HepG2 (cell line): ENCODE results near the gene ING5. TPM values are rescaled to one million over a fixed set of nuclear protein-coding genes. Genes with fewer than 3 reads are reported as not detected.

Experiments
- ADNP ChIP-seq: sonication (generic); formaldehyde crosslinking; IDR thresholded peaks from 2 replicates; pipeline ENCODE4 v1.4.0; 2020; ENCODE audit warnings: missing genetic modification reagents
- BRCA1 ChIP-seq: sonication (generic); formaldehyde crosslinking; IDR thresholded peaks from 2 replicates; pipeline ENCODE4 v1.4.0; 2020; ENCODE audit warnings: missing genetic modification reagents
- FOSL1 ChIP-seq: sonication (generic); formaldehyde crosslinking; IDR thresholded peaks from 2 replicates; pipeline ENCODE4 v1.9.0; 2021; ENCODE audit warnings: missing genetic modification reagents, borderline replicate concordance
- HES4 ChIP-seq: sonication (generic); formaldehyde crosslinking; IDR thresholded peaks from 2 replicates; pipeline ENCODE4 v1.9.0; 2021; ENCODE audit warnings: mild to moderate bottlenecking, missing genetic modification reagents, borderline replicate concordance
- MAF1 ChIP-seq: sonication (generic); formaldehyde crosslinking; IDR thresholded peaks from 2 replicates; pipeline ENCODE4 v1.5.0; 2020; ENCODE audit warnings: missing genetic modification reagents, borderline replicate concordance
- NFE2L2 ChIP-seq: fragments of 150-350 bp; IDR thresholded peaks from 2 replicates; pipeline ENCODE4 v1.6.1; 2014; ENCODE audit warnings: low read length
- NFRKB ChIP-seq: fragments of 450-650 bp; IDR thresholded peaks from 2 replicates; pipeline ENCODE4 v1.6.1; 2017
- ONECUT2 ChIP-seq: sonication (generic); formaldehyde crosslinking; IDR thresholded peaks from 2 replicates; pipeline ENCODE4 v1.4.0; 2020; ENCODE audit warnings: missing genetic modification reagents
- PCBP2 ChIP-seq: fragments of 200-400 bp; formaldehyde crosslinking; optimal IDR thresholded peaks from 2 replicates; pipeline ENCODE3; 2018; ENCODE audit warnings: low read length, low read depth; ENCODE audit not compliant: poor library complexity, severe bottlenecking
- POGZ ChIP-seq: sonication (generic); formaldehyde crosslinking; IDR thresholded peaks from 2 replicates; pipeline ENCODE4 v1.4.0; 2020; ENCODE audit warnings: mild to moderate bottlenecking, missing genetic modification reagents
- ZBTB20 ChIP-seq: sonication (generic); formaldehyde crosslinking; IDR thresholded peaks from 2 replicates; pipeline ENCODE4 v1.8.1; 2023; ENCODE audit warnings: missing genetic modification reagents, low read depth, mild to moderate bottlenecking, borderline replicate concordance
- ZBTB42 ChIP-seq: sonication (generic); formaldehyde crosslinking; IDR thresholded peaks from 2 replicates; pipeline ENCODE4 v1.5.0; 2020; ENCODE audit warnings: mild to moderate bottlenecking, missing genetic modification reagents
- ZFAT ChIP-seq: sonication (generic); formaldehyde crosslinking; conservative IDR thresholded peaks from 2 replicates; pipeline ENCODE4 v1.8.1; 2023; ENCODE audit warnings: missing genetic modification reagents, inconsistent platforms
- ZNF251 ChIP-seq: sonication (generic); formaldehyde crosslinking; IDR thresholded peaks from 2 replicates; pipeline ENCODE4 v1.9.0; 2021; ENCODE audit warnings: mild to moderate bottlenecking, missing genetic modification reagents
- ZNF292 ChIP-seq: sonication (generic); formaldehyde crosslinking; IDR thresholded peaks from 2 replicates; pipeline ENCODE4 v1.8.1; 2022; ENCODE audit warnings: mild to moderate bottlenecking, low read depth, missing genetic modification reagents, borderline replicate concordance
- ZNF33A ChIP-seq: sonication (generic); formaldehyde crosslinking; IDR thresholded peaks from 2 replicates; pipeline ENCODE4 v1.5.1; 2020; ENCODE audit warnings: missing genetic modification reagents, mild to moderate bottlenecking, moderate library complexity, borderline replicate concordance
- ZNF547 ChIP-seq: sonication (generic); formaldehyde crosslinking; IDR thresholded peaks from 2 replicates; pipeline ENCODE4 v1.5.1; 2020; ENCODE audit warnings: mild to moderate bottlenecking, missing genetic modification reagents
- ZNF552 ChIP-seq: sonication (generic); formaldehyde crosslinking; IDR thresholded peaks from 2 replicates; pipeline ENCODE4 v1.9.0; 2022; ENCODE audit warnings: missing genetic modification reagents, mild to moderate bottlenecking, borderline replicate concordance
- ZNF589 ChIP-seq: sonication (generic); formaldehyde crosslinking; conservative IDR thresholded peaks from 2 replicates; pipeline ENCODE4 v1.8.0; 2022; ENCODE audit warnings: mild to moderate bottlenecking, moderate library complexity, missing genetic modification reagents
- ZNF7 ChIP-seq: IDR thresholded peaks from 2 replicates; pipeline ENCODE4 v1.6.1; 2016; ENCODE audit warnings: missing biosample characterization, missing genetic modification reagents
- ZSCAN20 ChIP-seq: sonication (generic); formaldehyde crosslinking; IDR thresholded peaks from 2 replicates; pipeline ENCODE4 v1.4.0; 2020; ENCODE audit warnings: missing genetic modification reagents, mild to moderate bottlenecking, borderline replicate concordance
- polyA plus RNA-seq, 8 experiments: library from polyadenylated mRNA; depleted of rRNA in 3 of 8; stranded (reverse) in 7 of 8; unstranded in 1 of 8; fragments of >200 nt; fragmentation: Illumina TruSeq in 4 of 8; extraction: Trizol in 4 of 8; gene quantifications; 2 replicates each; pipeline versions ENCODE4 v1.2.1 to v1.2.3, GENCODE V29; 2011 to 2016; ENCODE audit warnings: low read depth in 4 of 8, missing spikeins in 1 of 8, mixed read lengths in 1 of 8; ENCODE audit not compliant: insufficient read depth in 1 of 8
- total RNA-seq, 5 experiments: library from RNA; depleted of rRNA; stranded (reverse); fragments of >200 nt; fragmentation: Illumina TruSeq; extraction: Trizol; gene quantifications; 2 replicates each; pipeline ENCODE4 v1.2.3, GENCODE V29; 2016; ENCODE audit warnings: low read depth in 1 of 5
- TF ChIP-seq, protein P1 (sequence below): sonication (generic); formaldehyde crosslinking; IDR thresholded peaks from 2 replicates; pipeline ENCODE4 v1.8.1; 2022; ENCODE audit warnings: low read depth, mild to moderate bottlenecking, missing genetic modification reagents
- TF ChIP-seq, protein P2 (sequence below): sonication (generic); formaldehyde crosslinking; IDR thresholded peaks from 2 replicates; pipeline ENCODE4 v1.5.0; 2020; ENCODE audit warnings: missing genetic modification reagents, mild to moderate bottlenecking, borderline replicate concordance
- TF ChIP-seq, protein P3 (sequence below): sonication (generic); formaldehyde crosslinking; IDR thresholded peaks from 2 replicates; pipeline ENCODE4 v1.8.0; 2022; ENCODE audit warnings: missing genetic modification reagents, mild to moderate bottlenecking, inconsistent platforms, borderline replicate concordance
- TF ChIP-seq, protein P4 (sequence below): IDR thresholded peaks from 2 replicates; pipeline ENCODE4 v1.6.1; 2018; ENCODE audit warnings: missing genetic modification reagents

Gene ING5
- total and polyA plus RNA-seq, 2 of the 13 experiments (the other 11 are each of a cell fraction or from before 2014, with no cell fraction given), result 61.9 to 71.9 TPM

DNA sequence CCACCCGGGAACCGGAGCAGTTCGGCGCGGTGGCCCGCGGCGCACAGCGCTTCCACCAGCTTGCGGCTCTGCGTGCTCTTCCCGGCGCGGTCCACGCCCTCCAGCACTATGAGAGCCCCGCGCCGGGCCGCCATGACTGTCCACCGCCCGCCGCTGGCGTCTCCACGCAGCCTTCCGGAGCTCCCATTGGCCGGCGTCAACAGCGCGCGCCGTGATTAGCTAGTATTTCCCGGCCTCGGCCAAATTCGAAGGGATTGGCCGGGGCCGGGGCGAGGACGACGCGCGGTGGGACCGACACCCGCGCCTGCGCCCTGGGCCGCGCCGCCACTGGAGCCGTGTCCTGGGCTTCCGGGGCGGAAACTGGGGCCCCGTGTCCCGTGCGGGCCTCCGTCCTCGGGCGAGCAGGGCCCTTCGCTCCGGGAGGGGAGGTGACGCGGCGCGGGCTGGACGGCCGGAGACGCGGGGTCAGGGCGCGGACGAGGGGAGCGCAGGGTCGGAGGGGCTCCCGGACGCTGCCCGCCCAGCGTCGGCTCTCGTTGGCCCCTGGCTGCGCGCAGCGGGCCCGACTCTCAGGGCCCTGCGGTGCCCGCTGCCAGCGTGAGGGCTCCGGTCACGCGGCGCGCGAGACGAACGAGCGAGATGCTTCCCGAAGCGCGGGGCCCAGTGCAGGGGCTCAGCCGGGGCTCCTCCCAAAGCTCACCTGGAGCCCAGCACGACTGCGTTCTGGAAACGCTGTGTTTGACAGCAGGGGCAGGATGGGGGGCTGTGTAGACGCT, 15.0 kb upstream of the ING5 start, which contains the start of gene DTYMK (continued):
- TF ChIP-seq PCBP2 (no peak), POGZ (CRISPR knock-in tag) (peak; percentile 90), NFRKB (no peak), NFE2L2 (no peak), ZSCAN20 (CRISPR knock-in tag) (no peak), ZFAT (CRISPR knock-in tag) (peak; percentile 74; the same call in 1 of the 2 replicates), ZNF251 (CRISPR knock-in tag) (no peak), BRCA1 (CRISPR knock-in tag) (peak; percentile 57), ADNP (CRISPR knock-in tag) (no peak), ZBTB20 (CRISPR knock-in tag) (peak; percentile 81), ZNF292 (CRISPR knock-in tag) (0 out of 2 replicates have a peak, but pooled peaks have one; percentile 45), HES4 (CRISPR knock-in tag) (peak; percentile 82), ONECUT2 (no peak), ZNF589 (CRISPR knock-in tag) (peak; percentile 95), MAF1 (CRISPR knock-in tag) (peak; percentile 33; the same call in 1 of the 2 replicates), ZNF7 (no peak), ZNF33A (no peak), ZNF547 (CRISPR knock-in tag) (peak; percentile 98), FOSL1 (CRISPR knock-in tag) (no peak; the same call in 1 of the 2 replicates), ZNF552 (CRISPR knock-in tag) (peak; percentile 77; the same call in 1 of the 2 replicates), ZBTB42 (CRISPR knock-in tag) (peak; percentile 75; the same call in 1 of the 2 replicates)
- TF ChIP-seq, protein P1, sequence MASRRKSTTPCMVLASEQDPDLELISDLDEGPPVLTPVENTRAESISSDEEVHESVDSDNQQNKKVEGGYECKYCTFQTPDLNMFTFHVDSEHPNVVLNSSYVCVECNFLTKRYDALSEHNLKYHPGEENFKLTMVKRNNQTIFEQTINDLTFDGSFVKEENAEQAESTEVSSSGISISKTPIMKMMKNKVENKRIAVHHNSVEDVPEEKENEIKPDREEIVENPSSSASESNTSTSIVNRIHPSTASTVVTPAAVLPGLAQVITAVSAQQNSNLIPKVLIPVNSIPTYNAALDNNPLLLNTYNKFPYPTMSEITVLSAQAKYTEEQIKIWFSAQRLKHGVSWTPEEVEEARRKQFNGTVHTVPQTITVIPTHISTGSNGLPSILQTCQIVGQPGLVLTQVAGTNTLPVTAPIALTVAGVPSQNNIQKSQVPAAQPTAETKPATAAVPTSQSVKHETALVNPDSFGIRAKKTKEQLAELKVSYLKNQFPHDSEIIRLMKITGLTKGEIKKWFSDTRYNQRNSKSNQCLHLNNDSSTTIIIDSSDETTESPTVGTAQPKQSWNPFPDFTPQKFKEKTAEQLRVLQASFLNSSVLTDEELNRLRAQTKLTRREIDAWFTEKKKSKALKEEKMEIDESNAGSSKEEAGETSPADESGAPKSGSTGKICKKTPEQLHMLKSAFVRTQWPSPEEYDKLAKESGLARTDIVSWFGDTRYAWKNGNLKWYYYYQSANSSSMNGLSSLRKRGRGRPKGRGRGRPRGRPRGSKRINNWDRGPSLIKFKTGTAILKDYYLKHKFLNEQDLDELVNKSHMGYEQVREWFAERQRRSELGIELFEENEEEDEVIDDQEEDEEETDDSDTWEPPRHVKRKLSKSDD (CRISPR knock-in tag), result peak; percentile 87
- TF ChIP-seq, protein P2, sequence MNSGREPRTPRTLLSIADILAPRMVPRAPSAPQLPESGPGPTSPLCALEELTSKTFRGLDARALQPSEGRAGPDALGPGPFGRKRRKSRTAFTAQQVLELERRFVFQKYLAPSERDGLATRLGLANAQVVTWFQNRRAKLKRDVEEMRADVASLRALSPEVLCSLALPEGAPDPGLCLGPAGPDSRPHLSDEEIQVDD (CRISPR knock-in tag), result peak; percentile 92
- TF ChIP-seq, protein P3, sequence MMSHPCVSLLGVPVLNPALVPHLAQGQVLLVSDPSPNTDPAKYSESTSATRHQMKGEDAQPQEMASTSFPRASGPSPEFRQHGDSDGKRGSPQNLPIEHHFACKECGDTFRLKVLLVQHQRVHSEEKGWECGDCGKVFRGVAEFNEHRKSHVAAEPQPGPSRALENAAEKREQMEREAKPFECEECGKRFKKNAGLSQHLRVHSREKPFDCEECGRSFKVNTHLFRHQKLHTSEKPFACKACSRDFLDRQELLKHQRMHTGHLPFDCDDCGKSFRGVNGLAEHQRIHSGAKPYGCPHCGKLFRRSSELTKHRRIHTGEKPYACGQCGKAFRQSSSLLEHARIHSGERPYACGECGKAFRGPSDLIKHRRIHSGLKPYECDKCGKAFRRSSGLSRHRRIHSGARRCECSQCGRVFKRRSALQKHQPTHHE, result peak; percentile 70; the same call in 1 of the 2 replicates
- TF ChIP-seq, protein P4, sequence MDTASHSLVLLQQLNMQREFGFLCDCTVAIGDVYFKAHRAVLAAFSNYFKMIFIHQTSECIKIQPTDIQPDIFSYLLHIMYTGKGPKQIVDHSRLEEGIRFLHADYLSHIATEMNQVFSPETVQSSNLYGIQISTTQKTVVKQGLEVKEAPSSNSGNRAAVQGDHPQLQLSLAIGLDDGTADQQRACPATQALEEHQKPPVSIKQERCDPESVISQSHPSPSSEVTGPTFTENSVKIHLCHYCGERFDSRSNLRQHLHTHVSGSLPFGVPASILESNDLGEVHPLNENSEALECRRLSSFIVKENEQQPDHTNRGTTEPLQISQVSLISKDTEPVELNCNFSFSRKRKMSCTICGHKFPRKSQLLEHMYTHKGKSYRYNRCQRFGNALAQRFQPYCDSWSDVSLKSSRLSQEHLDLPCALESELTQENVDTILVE (CRISPR knock-in tag), result peak; percentile 98; the same call in 1 of the 2 replicates
